Measurements from ENCODE around the gene MSLN. TPM values are rescaled to one million over a fixed set of nuclear protein-coding genes. Genes with fewer than 3 reads are reported as not detected.

The MSLN gene
- total and polyA plus RNA-seq, 2 of the 13 experiments (the other 11 are each of a cell fraction or from before 2014, with no cell fraction given): 2.0 to 2.3 TPM

DNA sequence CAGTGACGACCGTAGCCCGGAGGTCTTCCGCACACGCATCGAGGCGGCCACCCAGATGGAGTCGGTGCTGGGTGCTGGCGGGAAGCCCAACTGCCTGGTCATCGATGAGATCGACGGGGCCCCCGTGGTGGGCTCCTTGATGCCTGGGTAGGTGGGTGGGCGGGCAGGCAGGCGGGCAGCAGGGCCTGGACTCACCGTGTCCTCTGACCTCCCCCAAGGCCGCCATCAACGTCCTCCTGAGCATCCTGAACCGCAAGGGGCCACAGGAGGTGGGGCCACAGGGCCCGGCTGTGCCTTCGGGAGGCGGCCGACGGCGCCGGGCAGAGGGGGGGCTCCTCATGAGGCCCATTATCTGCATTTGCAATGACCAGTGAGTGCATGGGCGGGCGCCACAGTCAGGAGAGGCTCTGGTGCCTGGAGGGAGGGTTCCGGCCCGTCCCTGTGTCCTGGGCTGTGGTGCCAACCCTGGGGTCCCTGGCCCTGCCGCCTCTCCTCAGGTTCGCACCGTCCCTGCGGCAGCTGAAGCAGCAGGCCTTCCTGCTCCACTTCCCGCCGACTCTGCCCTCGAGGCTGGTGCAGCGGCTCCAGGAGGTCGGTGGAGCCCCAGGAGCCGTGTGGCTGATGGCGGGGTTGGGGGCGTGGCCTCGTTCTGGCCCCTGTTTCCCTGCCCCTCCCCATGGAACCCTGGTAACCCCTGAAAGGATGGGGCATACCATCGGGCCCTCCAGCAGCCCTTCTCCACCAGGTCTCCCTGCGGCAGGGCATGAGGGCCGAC is 31.9 kb downstream of the MSLN start:
- Histone ChIP-seq H3K9me3 (ENCODE audit: low read length) (no peaks in the 10 kb centered on the region), H3K27me3 (ENCODE audit: control insufficient read depth in 1 of 2, insufficient read depth in 2 of 2, low read length in 2 of 2) (no peaks in the 10 kb centered on the region), H3K9ac (ENCODE audit: insufficient read depth, low read depth, low read length) (no peak overlapping the region), H3K4me2 (ENCODE audit: low read depth, low read length) (no peak overlapping the region), H2AFZ (ENCODE audit: low read length) (no peak overlapping the region), H4K20me1 (ENCODE audit: insufficient read depth, low read length) (no peaks in the 10 kb centered on the region), H3K27ac (ENCODE audit: extremely low read length, insufficient read depth, low read length) (no peak overlapping the region), H3K79me2 (ENCODE audit: insufficient read depth, low read length) (peaks cover 3% of the 10 kb centered on the region), H3K4me1 (ENCODE audit: insufficient read depth, low read length) (peaks cover 10% of the 10 kb centered on the region), H3K4me3 (replicated peaks in 1 of 3; ENCODE audit: insufficient read depth in 1 of 3, low read depth in 2 of 3, low read length in 3 of 3) (no peak overlapping the region), H3K36me3 (replicated peaks in 1 of 2; ENCODE audit: control insufficient read depth in 1 of 2, insufficient read depth in 2 of 2, low read length in 2 of 2) (peaks cover 6 to 9% of the 10 kb centered on the region in 2 experiments; a peak in 3 of 5 replicates)
- DNase-seq (ENCODE audit: low spot score) (no peak), FAIRE-seq (no peak), ATAC-seq (no peak)
- WGBS (ENCODE audit: low lambda C conversion rate): 98% methylated on average over 33 of the region's 46 CpGs
- CTCF ChIA-PET (ENCODE audit: low intra/inter-chr PET ratio, low total read pairs): no interaction called here
- POLR2A ChIA-PET: no interaction called here
- no TSS peak for BruUV-seq (replicated peaks)
- intact Hi-C loops (cut with micrococcal nuclease; ENCODE audit: unreplicated experiment): no loop called here
- in situ Hi-C loops (cut with HindIII; ENCODE audit: extremely low pct_ligation_motif_present, low pct_unique_long_range_greater_than_20kb): no loop called here
- TF ChIP-seq CEBPB (IDR thresholded peaks at IDR 0.05; ENCODE audit: borderline replicate concordance, low read depth, low read length) (no peak), ZNF788 (CRISPR knock-in tag; IDR thresholded peaks at IDR 0.05; ENCODE audit: borderline replicate concordance) (no peak), NR1H2 (CRISPR knock-in tag; IDR thresholded peaks at IDR 0.05; ENCODE audit: borderline replicate concordance, low read depth) (no peak), ZNF678 (CRISPR knock-in tag; IDR thresholded peaks at IDR 0.05) (no peak), SMAD1 (CRISPR knock-in tag; IDR thresholded peaks at IDR 0.05; ENCODE audit: borderline replicate concordance, low read depth) (no peak), ZFP41 (CRISPR knock-in tag; IDR thresholded peaks at IDR 0.05; ENCODE audit: borderline replicate concordance) (no peak), LCORL (IDR thresholded peaks at IDR 0.05) (no peak), LCORL (CRISPR knock-in tag; IDR thresholded peaks at IDR 0.05) (no peak), MEIS2 (CRISPR knock-in tag; IDR thresholded peaks at IDR 0.05) (no peak), FOXO1 (CRISPR knock-in tag; IDR thresholded peaks at IDR 0.05) (no peak), ZFP36L2 (CRISPR knock-in tag; IDR thresholded peaks at IDR 0.05) (no peak), ZNF224 (CRISPR knock-in tag; IDR thresholded peaks at IDR 0.05) (no peak), RCOR2 (CRISPR knock-in tag; IDR thresholded peaks at IDR 0.05) (no peak), SMARCC2 (IDR thresholded peaks at IDR 0.05) (no peak), MIER3 (CRISPR knock-in tag; IDR thresholded peaks at IDR 0.05; ENCODE audit: borderline replicate concordance) (no peak), FOXK1 (CRISPR knock-in tag; IDR thresholded peaks at IDR 0.05; ENCODE audit: borderline replicate concordance, low read depth) (no peak)
- TF ChIP-seq, protein P1, sequence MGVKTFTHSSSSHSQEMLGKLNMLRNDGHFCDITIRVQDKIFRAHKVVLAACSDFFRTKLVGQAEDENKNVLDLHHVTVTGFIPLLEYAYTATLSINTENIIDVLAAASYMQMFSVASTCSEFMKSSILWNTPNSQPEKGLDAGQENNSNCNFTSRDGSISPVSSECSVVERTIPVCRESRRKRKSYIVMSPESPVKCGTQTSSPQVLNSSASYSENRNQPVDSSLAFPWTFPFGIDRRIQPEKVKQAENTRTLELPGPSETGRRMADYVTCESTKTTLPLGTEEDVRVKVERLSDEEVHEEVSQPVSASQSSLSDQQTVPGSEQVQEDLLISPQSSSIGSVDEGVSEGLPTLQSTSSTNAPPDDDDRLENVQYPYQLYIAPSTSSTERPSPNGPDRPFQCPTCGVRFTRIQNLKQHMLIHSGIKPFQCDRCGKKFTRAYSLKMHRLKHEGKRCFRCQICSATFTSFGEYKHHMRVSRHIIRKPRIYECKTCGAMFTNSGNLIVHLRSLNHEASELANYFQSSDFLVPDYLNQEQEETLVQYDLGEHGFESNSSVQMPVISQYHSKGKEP (CRISPR knock-in tag; IDR thresholded peaks at IDR 0.05): no peak
- TF ChIP-seq, protein P2, sequence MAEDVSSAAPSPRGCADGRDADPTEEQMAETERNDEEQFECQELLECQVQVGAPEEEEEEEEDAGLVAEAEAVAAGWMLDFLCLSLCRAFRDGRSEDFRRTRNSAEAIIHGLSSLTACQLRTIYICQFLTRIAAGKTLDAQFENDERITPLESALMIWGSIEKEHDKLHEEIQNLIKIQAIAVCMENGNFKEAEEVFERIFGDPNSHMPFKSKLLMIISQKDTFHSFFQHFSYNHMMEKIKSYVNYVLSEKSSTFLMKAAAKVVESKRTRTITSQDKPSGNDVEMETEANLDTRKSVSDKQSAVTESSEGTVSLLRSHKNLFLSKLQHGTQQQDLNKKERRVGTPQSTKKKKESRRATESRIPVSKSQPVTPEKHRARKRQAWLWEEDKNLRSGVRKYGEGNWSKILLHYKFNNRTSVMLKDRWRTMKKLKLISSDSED (CRISPR knock-in tag; IDR thresholded peaks at IDR 0.05): no peak
- TF ChIP-seq, protein P3, sequence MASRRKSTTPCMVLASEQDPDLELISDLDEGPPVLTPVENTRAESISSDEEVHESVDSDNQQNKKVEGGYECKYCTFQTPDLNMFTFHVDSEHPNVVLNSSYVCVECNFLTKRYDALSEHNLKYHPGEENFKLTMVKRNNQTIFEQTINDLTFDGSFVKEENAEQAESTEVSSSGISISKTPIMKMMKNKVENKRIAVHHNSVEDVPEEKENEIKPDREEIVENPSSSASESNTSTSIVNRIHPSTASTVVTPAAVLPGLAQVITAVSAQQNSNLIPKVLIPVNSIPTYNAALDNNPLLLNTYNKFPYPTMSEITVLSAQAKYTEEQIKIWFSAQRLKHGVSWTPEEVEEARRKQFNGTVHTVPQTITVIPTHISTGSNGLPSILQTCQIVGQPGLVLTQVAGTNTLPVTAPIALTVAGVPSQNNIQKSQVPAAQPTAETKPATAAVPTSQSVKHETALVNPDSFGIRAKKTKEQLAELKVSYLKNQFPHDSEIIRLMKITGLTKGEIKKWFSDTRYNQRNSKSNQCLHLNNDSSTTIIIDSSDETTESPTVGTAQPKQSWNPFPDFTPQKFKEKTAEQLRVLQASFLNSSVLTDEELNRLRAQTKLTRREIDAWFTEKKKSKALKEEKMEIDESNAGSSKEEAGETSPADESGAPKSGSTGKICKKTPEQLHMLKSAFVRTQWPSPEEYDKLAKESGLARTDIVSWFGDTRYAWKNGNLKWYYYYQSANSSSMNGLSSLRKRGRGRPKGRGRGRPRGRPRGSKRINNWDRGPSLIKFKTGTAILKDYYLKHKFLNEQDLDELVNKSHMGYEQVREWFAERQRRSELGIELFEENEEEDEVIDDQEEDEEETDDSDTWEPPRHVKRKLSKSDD (CRISPR knock-in tag; IDR thresholded peaks at IDR 0.05; ENCODE audit: low read depth): no peak
- TF ChIP-seq, protein P4, sequence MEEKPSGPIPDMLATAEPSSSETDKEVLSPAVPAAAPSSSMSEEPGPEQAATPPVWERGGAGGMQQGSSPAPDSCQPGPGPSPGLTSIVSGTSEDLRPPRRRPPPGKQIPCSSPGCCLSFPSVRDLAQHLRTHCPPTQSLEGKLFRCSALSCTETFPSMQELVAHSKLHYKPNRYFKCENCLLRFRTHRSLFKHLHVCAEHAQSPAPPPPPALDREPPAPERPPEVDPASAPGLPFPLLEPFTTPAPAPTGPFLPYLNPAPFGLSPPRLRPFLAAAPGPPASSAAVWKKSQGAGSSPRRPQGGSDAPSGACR (CRISPR knock-in tag; IDR thresholded peaks at IDR 0.05): no peak

Measured in HepG2 (cell line).